NCI-H446 treated with DMSO at 0.1 percent for 48 hours (cell line): ENCODE results near the gene SDF2L1.

ENCODE experiments used
- DNase-seq: peaks from one replicate; lab custom pipeline; 2025; lab: John Stamatoyannopoulos, UW

The SDF2L1 gene

GRCh38 chr22:21622011-21622918 is 19.8 kb upstream of the SDF2L1 start:
- no peak for DNase-seq

DNA sequence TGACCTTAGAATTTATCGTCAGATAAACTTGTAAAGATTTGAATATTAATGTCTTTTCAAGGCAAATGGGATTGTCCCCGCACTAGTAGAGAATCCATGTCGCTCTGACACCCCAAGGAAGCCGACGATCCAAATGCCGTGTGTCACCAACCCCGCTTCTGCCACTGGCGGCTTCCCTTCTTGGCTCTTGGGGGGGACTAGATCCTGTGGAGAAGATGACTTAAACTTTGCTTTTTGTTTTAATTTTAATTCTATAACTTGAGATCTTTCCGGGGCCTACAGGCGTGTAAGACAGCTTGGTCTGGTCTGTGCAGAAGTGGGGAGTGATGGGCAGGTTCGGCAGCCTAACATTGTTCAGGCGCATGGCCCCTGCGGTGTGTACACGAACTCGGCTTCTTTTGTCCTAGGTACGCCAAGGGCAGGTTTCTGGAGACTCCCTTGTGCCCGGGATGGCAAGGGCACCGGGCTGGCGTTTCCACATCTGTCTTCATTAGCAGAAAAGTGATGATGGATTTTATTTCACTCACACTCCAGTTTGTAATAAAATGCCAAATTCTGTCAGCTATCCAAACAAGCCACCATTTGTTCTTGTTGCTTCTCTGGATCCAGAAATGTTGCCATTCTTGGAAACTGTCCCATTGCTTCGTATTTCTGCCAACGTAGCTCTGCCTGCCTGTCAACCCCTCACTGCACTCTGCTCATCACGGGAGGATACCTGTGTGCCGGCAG is 19.0 kb upstream of the SDF2L1 start:
- DNase-seq, result peak; percentile 93

GRCh38 chr22:21623648-21623970 is 18.5 kb upstream of the SDF2L1 start:
- DNase-seq, result no peak

GRCh38 chr22:21624120-21624879 is 17.8 kb upstream of the SDF2L1 start:
- DNase-seq, result no peak

DNA sequence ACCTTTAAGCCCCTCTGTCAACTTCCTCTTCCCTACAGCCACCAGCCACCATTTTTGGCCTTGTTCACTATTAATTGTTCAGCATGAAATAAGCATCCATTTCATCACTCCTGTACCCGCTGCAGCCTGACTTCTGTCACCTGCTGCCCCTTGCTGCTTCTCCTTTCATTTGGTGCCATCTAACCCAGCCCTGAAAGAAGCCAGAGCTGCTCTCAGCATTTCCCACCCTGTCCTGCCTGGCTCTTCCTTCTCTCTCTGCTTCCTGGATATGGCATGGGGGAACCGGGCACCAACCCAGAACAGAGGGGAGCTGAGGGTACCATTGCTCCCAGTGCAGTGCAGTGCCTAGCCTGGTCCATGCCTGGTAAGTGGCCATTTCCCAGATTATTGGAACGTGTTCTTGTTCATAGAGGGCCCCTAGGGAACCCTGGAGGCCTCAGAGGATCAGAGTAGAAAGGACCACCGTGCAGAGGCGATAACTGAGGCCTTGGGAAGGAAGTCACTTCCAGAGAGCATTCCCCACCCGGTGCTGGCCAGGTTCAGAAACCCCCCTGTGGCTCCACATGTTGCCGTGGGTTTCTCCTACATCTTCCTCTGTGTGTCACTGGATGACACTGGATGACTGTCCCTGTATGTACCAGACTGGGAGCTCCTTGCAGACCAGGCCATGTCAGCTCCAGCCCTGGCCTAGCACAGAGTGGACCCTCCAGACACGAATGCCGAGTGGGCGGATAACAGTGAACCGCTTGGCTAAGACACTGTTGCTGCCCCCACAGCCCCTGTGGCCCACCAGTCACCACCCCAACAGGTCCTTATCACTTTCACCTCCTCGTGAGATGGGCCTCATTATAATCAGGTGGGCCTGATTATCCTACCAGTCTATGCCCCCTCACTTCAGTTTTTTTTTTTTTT is 17.0 kb upstream of the SDF2L1 start:
- no peak for DNase-seq

GRCh38 chr22:21626073-21626734 is 15.9 kb upstream of the SDF2L1 start:
- DNase-seq, result no peak

DNA sequence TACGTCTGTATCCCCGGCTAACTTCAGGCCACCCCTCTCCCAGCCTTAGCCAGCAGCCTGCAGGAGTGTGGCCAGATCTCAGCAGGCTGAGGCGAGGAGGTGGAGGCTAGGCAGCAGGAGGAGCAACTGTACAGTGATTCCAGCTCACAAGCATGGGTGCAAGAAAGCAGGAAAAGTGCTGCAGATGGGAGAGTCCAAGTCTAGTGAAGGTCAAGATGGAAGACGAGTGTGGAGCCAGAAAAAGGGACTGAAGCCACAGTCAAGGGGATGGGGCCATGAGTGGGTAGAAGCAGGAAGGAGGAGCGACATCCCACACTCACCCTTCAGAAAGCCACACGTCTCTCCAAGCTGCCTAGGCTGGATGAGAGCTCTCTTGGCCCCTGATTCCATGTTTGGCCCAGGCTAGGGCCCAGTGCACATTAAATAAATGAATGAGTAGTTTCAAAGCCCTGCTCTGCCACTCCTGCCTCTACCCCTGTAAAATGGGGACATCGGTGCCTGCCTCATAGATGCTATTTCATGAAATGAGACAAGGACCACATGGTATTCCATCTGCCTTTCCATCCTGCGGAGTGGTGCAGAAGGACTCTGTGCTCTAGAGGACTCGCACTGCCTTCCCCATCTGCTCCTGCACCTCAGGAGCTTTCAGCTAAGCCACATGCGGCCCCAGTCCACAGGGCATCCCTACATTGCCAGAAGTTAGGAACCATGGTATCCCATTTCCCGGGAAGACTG is 15.2 kb upstream of the SDF2L1 start:
- DNase-seq, result no peak

- DNase-seq, result no peak
Observed at GRCh38 chr22:21628386-21629254, 13.5 kb upstream of the SDF2L1 start.

DNA sequence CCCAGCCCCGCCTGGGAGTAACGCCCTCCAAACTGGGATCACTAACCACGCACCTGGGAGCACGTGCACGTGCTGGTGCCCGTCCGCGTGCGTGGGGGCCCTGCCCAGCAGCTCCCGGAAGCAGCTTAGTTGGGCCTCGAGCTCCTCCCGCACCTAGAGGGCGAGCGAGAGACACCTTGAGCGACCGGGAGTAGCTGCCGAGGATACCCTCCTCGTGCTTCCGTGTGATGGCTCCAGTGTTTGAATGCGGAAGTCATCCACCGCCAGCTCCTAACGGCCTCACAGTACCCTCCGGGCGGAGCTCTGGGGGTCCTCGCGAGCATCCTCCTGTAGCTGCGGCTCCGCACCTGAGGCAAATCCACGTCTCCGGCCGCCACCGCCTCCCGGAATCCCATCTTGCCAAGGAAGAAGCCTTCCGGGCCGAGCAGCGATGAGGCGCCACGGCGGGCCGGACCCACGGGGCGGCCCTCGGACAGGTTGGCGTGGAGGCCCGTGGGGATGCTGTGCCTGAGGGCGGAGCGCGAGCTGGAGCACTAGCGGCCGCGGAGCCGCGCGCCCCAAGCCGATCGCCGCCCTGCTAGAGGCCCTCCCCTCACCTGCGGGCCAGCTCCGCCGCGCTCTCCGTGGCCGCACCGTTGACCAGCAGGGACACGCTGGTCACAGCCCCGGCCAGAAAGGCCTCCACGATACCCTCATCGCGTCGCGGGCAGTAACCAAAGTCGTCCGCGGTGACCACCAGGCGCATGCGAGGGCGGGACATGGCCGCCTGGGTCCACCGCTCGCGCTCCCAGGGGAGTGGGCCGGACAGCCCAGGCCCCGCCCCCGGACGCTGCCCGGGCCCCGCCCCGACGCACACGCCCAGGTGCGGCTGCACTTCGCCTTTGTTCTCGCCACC is 12.6 kb upstream of the SDF2L1 start, which contains the start of gene YDJC:
YDJC (minus strand) TSS at position 768 of the 895 bp plus-strand sequence; CDS start at position 760, 8 bp downstream.
- peak; percentile 76 for DNase-seq

DNA sequence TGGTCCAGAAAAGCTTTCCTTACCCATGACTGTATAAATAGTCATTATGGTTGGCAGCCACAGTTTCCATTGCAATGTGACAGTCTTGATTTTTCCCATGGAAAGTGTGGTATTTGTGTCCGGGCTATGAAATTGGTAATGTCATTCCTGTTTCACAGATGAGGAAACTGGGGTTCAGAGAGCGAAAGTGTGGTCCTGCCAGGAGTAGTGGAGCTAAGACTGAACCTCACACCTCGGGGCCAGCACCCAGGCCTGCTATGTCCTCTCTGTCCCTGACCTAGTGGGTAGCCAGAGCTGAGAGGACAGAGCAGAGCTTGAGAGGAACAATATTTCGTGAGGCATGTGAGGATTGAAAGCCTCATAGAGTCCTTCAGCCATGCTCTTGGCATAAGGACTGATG is 11.1 kb upstream of the SDF2L1 start:
- no peak for DNase-seq

DNA sequence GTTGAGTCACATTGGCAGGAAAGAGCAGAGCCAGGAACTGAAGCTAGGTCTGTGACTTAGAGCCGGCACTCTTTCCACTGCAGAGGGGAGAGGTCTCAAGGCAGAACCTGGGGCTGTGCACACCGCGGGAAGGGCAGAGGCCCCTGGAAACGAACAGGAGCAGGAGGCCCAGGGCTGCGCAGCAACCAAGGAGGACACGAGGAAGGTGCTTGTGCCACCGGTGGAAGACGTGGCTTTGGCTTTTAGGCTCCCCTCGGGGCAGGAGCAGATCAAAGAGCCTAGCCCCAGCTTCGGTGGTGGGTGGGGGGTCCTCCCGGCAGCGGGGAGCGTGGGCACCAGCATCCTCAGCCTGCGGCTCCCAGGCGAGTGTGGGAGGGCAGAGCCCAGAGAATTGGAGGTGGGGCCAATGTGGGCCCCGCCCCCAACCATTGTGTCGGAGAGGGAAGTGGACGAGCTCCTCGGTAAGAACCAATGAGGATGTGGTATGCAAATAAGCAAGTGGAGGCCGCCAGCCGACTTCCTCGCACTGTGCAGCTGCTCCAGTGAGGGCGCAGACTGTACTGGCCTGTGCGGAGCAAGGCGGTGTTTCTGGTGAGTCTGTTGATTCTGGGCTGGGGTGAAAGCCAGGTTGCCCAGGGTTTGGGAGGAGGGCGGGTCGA is 9.7 kb upstream of the SDF2L1 start, which contains the start of gene CCDC116:
CCDC116 (plus strand) TSS at position 524 of the 659 bp plus-strand sequence. CDS start 422 bp downstream, outside the sequence.
- no peak for DNase-seq

DNA sequence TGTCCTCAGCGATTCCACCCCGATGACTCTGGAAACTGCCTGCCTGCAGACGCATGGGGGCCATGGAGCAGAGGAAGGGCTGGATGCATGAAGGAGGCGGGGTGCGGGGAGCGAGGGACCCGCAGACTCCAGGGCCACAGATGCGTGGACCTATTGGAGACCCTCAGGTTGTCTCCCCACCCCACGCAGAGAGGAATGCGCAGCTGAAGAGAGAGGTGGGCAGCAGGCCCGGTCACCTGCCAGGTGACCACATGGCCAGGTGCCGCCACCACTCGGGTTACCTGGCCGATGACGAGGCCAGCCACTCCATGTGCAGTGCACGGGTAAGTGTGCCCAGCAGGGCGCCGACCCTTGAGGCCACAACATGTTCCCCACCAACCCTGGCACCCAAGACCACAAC is 9.2 kb upstream of the SDF2L1 start:
- no peak for DNase-seq

- DNase-seq, result no peak
Observed at GRCh38 chr22:21633481-21633880, 8.6 kb upstream of the SDF2L1 start.

- no peak for DNase-seq
Observed at GRCh38 chr22:21634081-21634480, 8.0 kb upstream of the SDF2L1 start.

DNA sequence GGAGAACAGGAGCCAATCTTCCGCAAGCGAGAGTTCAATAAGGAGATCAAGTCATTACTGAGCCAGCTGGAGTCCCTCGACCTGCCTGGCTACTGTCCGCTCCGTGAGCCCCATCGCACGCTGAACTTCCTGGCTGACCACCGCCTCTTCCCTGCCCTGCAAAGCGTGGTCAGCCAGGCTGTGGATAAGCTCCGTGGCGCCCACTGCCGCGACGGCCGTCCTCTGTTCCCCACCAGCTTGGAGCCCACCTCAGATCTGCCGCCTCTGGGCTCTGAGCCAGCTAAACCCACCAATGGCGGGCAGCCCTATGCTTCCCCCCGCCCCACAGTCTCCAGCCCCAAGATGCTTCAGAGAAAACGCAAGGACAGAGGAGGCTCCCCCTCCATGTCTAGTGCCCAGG is 7.3 kb upstream of the SDF2L1 start:
- DNase-seq, result no peak

- no peak for DNase-seq
Observed at GRCh38 chr22:21635771-21636510, 6.2 kb upstream of the SDF2L1 start.
